B cell (primary cell): ENCODE results near the gene TMEM203. TPM values are rescaled to one million over a fixed set of nuclear protein-coding genes. Genes with fewer than 3 reads are reported as not detected.

Source experiments
- ATAC-seq: fragments of 200-7000 bp; cut with Tn5 transposase; one replicate; pipeline ENCODE4 v1.10.0; 2021; ENCODE audit warnings: low read depth, mild to moderate bottlenecking, moderate number of reproducible peaks, moderate library complexity
- CTCF ChIA-PET: fragments of 350-600 bp; sonication (Branson Sonifier 250); formaldehyde crosslinking; loops from one replicate; lab custom pipeline; 2021; ENCODE audit warnings: antibody characterized with exemption, inconsistent platforms; lab: Charles Lee
- POLR2A ChIA-PET: fragments of 350-600 bp; sonication (Branson Sonifier 250); formaldehyde crosslinking; loops from one replicate; lab custom pipeline; 2021; ENCODE audit warnings: antibody characterized with exemption; lab: Charles Lee
- DNase-seq: peaks from one replicate; pipeline ENCODE4 v3.0.0; 2013
- H2AFZ ChIP-seq: 2 replicates; pipeline ENCODE4 v1.6.1; 2012; ENCODE audit warnings: mild to moderate bottlenecking, low read depth, low read length; ENCODE audit not compliant: insufficient read depth, poor library complexity, severe bottlenecking
- H3K27ac ChIP-seq, 2 donors: 1 replicate in 1 of 2; 2 replicates in 1 of 2; pipeline ENCODE4 v1.5.1; 2012 to 2013; ENCODE audit warnings: low read length in 2 of 2, mild to moderate bottlenecking in 2 of 2, moderate library complexity in 1 of 2
- H3K27me3 ChIP-seq, 4 experiments: fragments of 200-600 bp in 1 of 4; sonication (generic) in 1 of 4; replicated peaks in 1 of 4; 1 replicate in 2 of 4; 2 replicates in 2 of 4; pipeline versions ENCODE4 v1.6.1 to v1.7.0; 2013 to 2016; ENCODE audit warnings: low read length in 3 of 4, mild to moderate bottlenecking in 2 of 4, mixed read lengths in 1 of 4, moderate library complexity in 1 of 4; ENCODE audit not compliant: insufficient read depth in 4 of 4, control insufficient read depth in 3 of 4; ENCODE audit errors: control extremely low read depth in 1 of 4
- H3K36me3 ChIP-seq, 2 experiments: replicated peaks in 1 of 2; 1 replicate in 1 of 2; 2 replicates in 1 of 2; pipeline versions ENCODE4 v1.6.1 to v1.7.1; 2013; ENCODE audit warnings: low read length in 1 of 2; ENCODE audit not compliant: insufficient read depth in 2 of 2, control insufficient read depth in 1 of 2; ENCODE audit errors: control extremely low read depth in 1 of 2, extremely low read depth in 1 of 2
- H3K4me1 ChIP-seq, 2 donors: fragments of 200-600 bp in 1 of 2; sonication (generic) in 1 of 2; 1 replicate in 1 of 2; 2 replicates in 1 of 2; pipeline versions ENCODE4 v1.5.1 to v1.6.1; 2013 to 2017; ENCODE audit warnings: low read length in 2 of 2; ENCODE audit not compliant: control insufficient read depth in 2 of 2, insufficient read depth in 2 of 2
- H3K4me2 ChIP-seq: replicated peaks from 2 replicates; pipeline ENCODE3; 2012; ENCODE audit warnings: mild to moderate bottlenecking, low read depth, low read length; ENCODE audit not compliant: poor library complexity, severe bottlenecking
- H3K4me3 ChIP-seq, 5 experiments: fragments of 200-600 bp in 1 of 5; sonication (generic) in 1 of 5; 1 replicate in 3 of 5; 2 replicates in 2 of 5; pipeline versions ENCODE4 v1.5.1 to v1.7.0; 2011 to 2016; ENCODE audit warnings: low read length in 4 of 5, mild to moderate bottlenecking in 4 of 5, low read depth in 2 of 5, control low read depth in 1 of 5, moderate library complexity in 1 of 5; ENCODE audit not compliant: insufficient read depth in 1 of 5; ENCODE audit errors: control extremely low read depth in 1 of 5, extremely low read depth in 1 of 5
- H3K79me2 ChIP-seq: fragments of 200-600 bp; sonication (generic); one replicate; pipeline ENCODE4 v1.6.0; 2016; ENCODE audit warnings: low read length; ENCODE audit not compliant: control insufficient read depth, insufficient read depth
- H3K9ac ChIP-seq: fragments of 200-600 bp; sonication (generic); 2 replicates; pipeline ENCODE4 v1.6.1; 2017; ENCODE audit warnings: mild to moderate bottlenecking, low read length, moderate library complexity
- H3K9me3 ChIP-seq, 3 donors: one replicate each; pipeline versions ENCODE4 v1.6.1 to v1.7.1; 2013; ENCODE audit warnings: low read length in 2 of 3; ENCODE audit not compliant: control insufficient read depth in 2 of 3, insufficient read depth in 1 of 3; ENCODE audit errors: control extremely low read depth in 1 of 3
- H4K20me1 ChIP-seq: 2 replicates; pipeline ENCODE4 v1.6.0; 2012; ENCODE audit warnings: mild to moderate bottlenecking, low read length; ENCODE audit not compliant: insufficient read depth, control insufficient read depth, poor library complexity, severe bottlenecking
- H3K27ac Mint-ChIP-seq: one replicate; pipeline ENCODE4 v1.8.0; 2021; ENCODE audit warnings: mixed read lengths
- H3K27me3 Mint-ChIP-seq: one replicate; pipeline ENCODE4 v1.8.0; 2021; ENCODE audit warnings: mixed read lengths
- H3K4me1 Mint-ChIP-seq: one replicate; pipeline ENCODE4 v1.8.0; 2021; ENCODE audit warnings: mixed read lengths
- H3K4me3 Mint-ChIP-seq: one replicate; pipeline ENCODE4 v1.8.0; 2021; ENCODE audit warnings: mixed read lengths
- H3K9me3 Mint-ChIP-seq: one replicate; pipeline ENCODE4 v1.8.0; 2022; ENCODE audit warnings: mixed read lengths; ENCODE audit not compliant: insufficient read depth
- EZH2 ChIP-seq: IDR thresholded peaks from 2 replicates; pipeline ENCODE4 v1.6.1; 2012; ENCODE audit warnings: borderline replicate concordance, low read depth, mild to moderate bottlenecking, moderate library complexity, low read length; ENCODE audit not compliant: insufficient read depth, poor library complexity, severe bottlenecking
- WGBS: methylation state at CpG from one replicate; pipeline ENCODE4 v1.1.5; 2013; ENCODE audit warnings: missing lambda C conversion rate; ENCODE audit not compliant: insufficient coverage; 5-methylcytosine and 5-hydroxymethylcytosine counted together
- intact Hi-C: fragments of 100-400 bp; cut with micrococcal nuclease; formaldehyde crosslinking; loops from one replicate; pipeline ENCODE4 v1.10.0; 2022
- polyA plus RNA-seq: library from polyadenylated mRNA; depleted of rRNA; stranded (reverse); fragments of >200 nt; gene quantifications from 2 replicates; pipeline ENCODE4 v1.2.3, GENCODE V29; 2012
- total RNA-seq, 2 donors: library from RNA; stranded (reverse); fragments of 120-200 nt in 1 of 2; gene quantifications; 1 replicate in 1 of 2; 2 replicates in 1 of 2; pipeline versions ENCODE4 v1.2.3 to v1.2.4, GENCODE V29; 2013 to 2022
- TF ChIP-seq, protein P1 (sequence below): fragments of 200-600 bp; IDR thresholded peaks from one replicate; pipeline ENCODE4 v1.8.0; 2022; ENCODE audit warnings: antibody characterized with exemption, mild to moderate bottlenecking

TMEM203 gene
- total and polyA plus RNA-seq, 2 donors (not counting 1 experiment from before 2014, with no cell fraction given) = 20.6 to 35.7 TPM

- intact Hi-C loops = no loop called here
- Mint-ChIP-seq H3K27me3 (peaks cover 4% of the 10 kb centered on the region), H3K9me3 (no peaks in the 10 kb centered on the region), H3K4me3 (no peak overlapping the region), H3K27ac (no peak overlapping the region), H3K4me1 (peaks cover 6% of the 10 kb centered on the region)
- ChIA-PET POLR2A (no interaction called here), CTCF (interaction anchor here (0.8 kb wide), 1 partner anchor 182 kb away, joined by 7 read pairs; no protein-coding TSS in a partner anchor)
- Histone ChIP-seq H3K4me1 (peaks cover 5 to 16% of the 10 kb centered on the region in 2 donors), H3K9me3 (no peaks in the 10 kb centered on the region), H3K27ac (no peak overlapping the region), H3K79me2 (no peaks in the 10 kb centered on the region), H3K4me2 (no peak overlapping the region), H4K20me1 (no peaks in the 10 kb centered on the region), H3K4me3 (no peak overlapping the region), H2AFZ (no peak overlapping the region), H3K9ac (no peak overlapping the region), H3K27me3 (peaks cover 0 to 37% (median 2%) of the 10 kb centered on the region in 4 experiments), H3K36me3 (no peaks in the 10 kb centered on the region)
- TF ChIP-seq, protein P1, sequence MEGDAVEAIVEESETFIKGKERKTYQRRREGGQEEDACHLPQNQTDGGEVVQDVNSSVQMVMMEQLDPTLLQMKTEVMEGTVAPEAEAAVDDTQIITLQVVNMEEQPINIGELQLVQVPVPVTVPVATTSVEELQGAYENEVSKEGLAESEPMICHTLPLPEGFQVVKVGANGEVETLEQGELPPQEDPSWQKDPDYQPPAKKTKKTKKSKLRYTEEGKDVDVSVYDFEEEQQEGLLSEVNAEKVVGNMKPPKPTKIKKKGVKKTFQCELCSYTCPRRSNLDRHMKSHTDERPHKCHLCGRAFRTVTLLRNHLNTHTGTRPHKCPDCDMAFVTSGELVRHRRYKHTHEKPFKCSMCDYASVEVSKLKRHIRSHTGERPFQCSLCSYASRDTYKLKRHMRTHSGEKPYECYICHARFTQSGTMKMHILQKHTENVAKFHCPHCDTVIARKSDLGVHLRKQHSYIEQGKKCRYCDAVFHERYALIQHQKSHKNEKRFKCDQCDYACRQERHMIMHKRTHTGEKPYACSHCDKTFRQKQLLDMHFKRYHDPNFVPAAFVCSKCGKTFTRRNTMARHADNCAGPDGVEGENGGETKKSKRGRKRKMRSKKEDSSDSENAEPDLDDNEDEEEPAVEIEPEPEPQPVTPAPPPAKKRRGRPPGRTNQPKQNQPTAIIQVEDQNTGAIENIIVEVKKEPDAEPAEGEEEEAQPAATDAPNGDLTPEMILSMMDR = no peak
- TF ChIP-seq EZH2 = no peak
- DNase-seq (no peak), ATAC-seq (no peak)
- WGBS = 68% methylated on average over 27 of the region's 27 CpGs
Measured at GRCh38 chr9:137228968-137229896, 23.8 kb upstream of the TMEM203 start.
